GM10248 (cell line): ENCODE results near the gene SNX6.

Experiments used
- CTCF ChIA-PET: fragments of 300-600 bp; sonication (Branson Sonifier 250); formaldehyde crosslinking; extraction: SDS; loops from one replicate; lab custom pipeline; 2021; ENCODE audit warnings: antibody characterized with exemption; lab: Yijun Ruan, JAX
- POLR2A ChIA-PET: fragments of 350-650 bp; sonication (Branson Sonifier 250); formaldehyde crosslinking; extraction: SDS; loops from one replicate; lab custom pipeline; 2020; ENCODE audit warnings: antibody characterized with exemption; lab: Yijun Ruan, JAX
- DNase-seq: peaks from one replicate; pipeline ENCODE4 v3.0.0; 2012; ENCODE audit errors: extremely low spot score
- TF ChIP-seq, protein P1 (sequence below): IDR thresholded peaks from 2 replicates; pipeline ENCODE4 v1.5.1; 2012; ENCODE audit warnings: mild to moderate bottlenecking, low read depth; ENCODE audit errors: extremely low read depth, missing control alignments, control extremely low read depth

The SNX6 gene

DNA sequence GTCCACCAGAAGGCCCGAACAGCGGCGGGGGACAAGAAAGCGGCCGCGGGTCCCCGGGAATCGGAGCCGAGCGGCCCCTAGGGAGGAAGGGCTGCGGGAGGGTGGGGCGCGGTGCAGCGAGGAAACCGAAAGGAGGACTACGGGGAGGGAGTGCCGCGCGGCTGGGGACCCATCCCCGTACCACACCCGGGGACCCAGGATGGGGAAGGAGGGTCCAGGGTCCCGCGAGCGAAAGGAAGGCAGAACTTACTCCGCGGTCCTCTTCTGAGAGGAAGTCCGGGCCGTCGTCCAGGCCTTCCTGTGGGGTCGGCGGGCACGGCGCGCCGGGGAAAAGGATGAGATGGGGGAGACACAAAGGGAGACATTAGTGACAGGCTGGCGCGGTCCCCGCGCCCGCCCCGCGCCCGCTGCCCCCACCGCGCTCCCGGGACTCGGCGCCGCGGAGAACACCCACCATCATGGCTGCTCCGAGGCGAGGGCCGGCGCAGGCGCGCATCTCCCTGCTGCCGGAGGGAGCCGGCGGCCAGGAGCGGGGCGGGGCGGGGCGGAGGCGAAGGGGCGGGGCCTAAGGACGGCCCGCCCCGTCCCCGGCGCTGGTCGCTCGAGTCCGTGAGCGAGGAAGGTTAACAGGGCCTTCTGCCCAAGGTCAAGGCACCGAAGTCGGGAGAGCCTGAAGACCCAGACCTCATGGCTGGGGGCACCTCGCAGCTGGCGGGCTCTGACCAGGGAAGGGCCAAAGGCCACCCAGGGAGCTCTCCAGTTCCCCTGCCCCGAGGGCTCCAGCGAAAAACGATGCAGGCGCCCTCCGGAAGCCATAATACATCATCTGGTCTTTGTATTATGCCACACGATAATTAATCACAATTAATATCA is at the start of gene SNX6:
TSS of gene SNX6 (minus strand) at position 492 of the 873 bp plus-strand sequence. CDS start at position 460, 32 bp downstream.
- ChIA-PET POLR2A (no interaction called here), CTCF (interaction anchor here (1.0 to 1.2 kb wide), 2 partner anchors 19 to 93 kb away, joined by 3 to 4 read pairs; no protein-coding TSS in a partner anchor)
- TF ChIP-seq, protein P1, sequence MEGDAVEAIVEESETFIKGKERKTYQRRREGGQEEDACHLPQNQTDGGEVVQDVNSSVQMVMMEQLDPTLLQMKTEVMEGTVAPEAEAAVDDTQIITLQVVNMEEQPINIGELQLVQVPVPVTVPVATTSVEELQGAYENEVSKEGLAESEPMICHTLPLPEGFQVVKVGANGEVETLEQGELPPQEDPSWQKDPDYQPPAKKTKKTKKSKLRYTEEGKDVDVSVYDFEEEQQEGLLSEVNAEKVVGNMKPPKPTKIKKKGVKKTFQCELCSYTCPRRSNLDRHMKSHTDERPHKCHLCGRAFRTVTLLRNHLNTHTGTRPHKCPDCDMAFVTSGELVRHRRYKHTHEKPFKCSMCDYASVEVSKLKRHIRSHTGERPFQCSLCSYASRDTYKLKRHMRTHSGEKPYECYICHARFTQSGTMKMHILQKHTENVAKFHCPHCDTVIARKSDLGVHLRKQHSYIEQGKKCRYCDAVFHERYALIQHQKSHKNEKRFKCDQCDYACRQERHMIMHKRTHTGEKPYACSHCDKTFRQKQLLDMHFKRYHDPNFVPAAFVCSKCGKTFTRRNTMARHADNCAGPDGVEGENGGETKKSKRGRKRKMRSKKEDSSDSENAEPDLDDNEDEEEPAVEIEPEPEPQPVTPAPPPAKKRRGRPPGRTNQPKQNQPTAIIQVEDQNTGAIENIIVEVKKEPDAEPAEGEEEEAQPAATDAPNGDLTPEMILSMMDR, result no peak
- peak; percentile 100 for DNase-seq

DNA sequence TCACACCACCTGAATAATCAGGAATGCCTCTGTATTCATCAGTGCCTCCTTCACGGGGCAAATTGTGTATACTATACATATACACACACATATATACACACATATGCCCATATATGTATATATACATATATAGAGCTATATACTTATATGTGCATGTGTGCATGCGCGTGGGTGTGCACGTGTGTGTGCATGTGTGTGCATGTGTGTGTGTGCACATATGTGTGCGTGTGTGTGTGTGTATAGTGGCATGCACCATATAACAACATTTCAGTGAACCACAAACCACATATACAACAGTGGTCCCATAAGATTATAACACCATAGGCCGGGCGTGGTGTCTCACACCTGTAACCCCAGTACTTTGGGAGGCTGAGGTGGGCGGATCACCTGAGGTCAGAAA is 48.8 kb upstream of the SNX6 start:
- no peak for DNase-seq
- POLR2A ChIA-PET, result no interaction called here
- TF ChIP-seq, protein P1, result no peak
- CTCF ChIA-PET, result interaction anchor here (1.4 to 2.7 kb wide), 2 partner anchors 8 to 45 kb away, joined by 3 to 8 read pairs; no protein-coding TSS in a partner anchor

DNA sequence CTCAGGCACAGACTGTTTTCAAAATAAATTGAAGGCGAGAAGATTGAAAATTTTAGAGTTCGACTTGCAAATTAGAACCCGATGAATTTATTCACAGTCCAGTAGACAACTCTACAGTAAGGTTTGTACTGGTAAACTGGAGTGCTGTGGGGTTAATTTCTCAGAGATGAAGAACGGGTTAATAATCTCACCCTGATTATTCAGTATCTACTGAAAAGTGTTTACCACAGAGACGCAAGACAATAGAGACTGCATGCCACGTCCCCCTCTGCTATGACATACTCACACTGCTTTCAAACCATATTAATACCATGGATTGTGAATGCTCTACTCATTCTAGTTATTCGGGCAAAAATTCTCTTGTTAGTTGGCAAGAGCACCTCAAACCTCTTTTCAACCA is 48.4 kb upstream of the SNX6 start:
- ChIA-PET POLR2A (no interaction called here), CTCF (no interaction called here)
- no peak for DNase-seq
- TF ChIP-seq, protein P1, result no peak

DNA sequence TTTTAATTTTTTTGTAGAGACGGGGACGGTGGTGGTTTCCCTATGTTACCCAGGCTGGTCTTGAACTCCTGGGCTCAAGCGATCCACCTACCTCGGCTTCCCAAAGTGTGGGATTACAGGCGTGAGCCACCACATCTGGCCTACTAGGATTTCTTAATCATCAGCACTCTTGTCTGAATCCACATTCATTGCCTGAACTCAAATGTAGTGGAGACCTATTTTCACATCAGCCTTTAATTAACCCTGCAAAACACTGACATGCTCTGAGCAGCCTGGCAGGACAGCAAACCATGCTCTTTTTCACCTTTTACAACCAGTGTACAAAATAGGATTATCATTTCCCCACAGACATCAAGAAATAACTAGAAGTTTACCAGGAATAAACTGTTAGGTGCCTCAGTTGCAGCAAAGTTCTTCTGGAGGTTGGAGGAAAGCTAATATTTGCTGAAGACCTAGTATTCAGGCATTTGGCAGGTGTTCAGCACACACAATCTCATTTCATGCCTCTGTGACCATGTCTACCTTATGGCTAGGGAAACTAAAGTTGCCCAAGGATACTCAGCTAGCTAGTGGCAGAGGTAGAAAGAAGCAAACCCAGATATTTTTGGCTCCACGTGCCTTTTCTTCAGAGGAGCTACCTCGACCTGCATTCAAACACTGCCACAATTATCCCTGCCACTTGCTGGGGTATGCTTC is 46.7 kb upstream of the SNX6 start:
- ChIA-PET CTCF (interaction anchor here (1.0 to 1.3 kb wide), 2 partner anchors 15 to 46 kb away, joined by 3 to 6 read pairs; no protein-coding TSS in a partner anchor), POLR2A (no interaction called here)
- TF ChIP-seq, protein P1, result no peak
- no peak for DNase-seq

DNA sequence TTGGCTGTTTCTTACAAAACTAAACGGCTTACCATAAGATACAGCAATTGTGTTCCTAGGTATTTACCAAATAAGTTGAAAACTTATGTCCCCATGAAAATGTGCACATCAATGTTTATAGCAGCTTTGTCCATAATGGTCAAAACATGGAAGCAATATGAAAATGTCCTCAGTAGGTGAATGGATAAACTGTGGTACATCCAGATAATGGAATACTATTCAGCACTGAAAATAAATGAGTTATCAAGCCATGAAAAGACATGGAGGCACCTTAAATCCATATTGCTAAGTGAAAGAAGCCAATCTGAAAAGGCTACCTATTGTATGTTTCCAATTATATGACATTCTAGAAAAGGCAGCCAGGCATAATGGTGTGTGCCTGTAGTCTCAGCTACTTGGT is 43.8 kb upstream of the SNX6 start:
- TF ChIP-seq, protein P1, result no peak
- ChIA-PET CTCF (interaction anchor here (0.8 to 8.7 kb wide), 20 partner anchors 7 to 1144 kb away, joined by 3 to 143 read pairs (median 6); no protein-coding TSS in a partner anchor), POLR2A (no interaction called here)
- no peak for DNase-seq

DNA sequence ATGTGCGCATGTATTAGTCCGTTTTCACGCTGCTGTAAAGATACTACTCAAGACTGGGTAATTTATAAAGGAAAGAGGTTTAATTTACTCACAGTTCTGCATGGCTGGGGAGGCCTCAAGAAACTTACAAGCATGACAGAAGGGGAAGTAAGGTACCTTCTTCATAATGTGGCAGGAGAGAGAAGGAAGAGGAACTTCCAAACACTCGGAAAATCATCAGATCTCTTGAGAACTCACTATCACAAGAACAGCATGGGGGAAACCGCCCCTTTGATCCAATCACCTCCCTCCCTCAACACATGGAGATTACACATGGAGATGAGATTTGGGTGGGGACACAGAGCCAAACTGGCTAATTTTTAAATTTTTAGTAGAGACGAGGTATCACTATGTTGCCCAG is 41.8 kb upstream of the SNX6 start:
- ChIA-PET CTCF (interaction anchor here (0.8 to 8.7 kb wide), 21 partner anchors 9 to 1016 kb away, joined by 3 to 143 read pairs (median 6); no protein-coding TSS in a partner anchor), POLR2A (no interaction called here)
- DNase-seq, result no peak
- TF ChIP-seq, protein P1, result no peak
